H1 (cell line): ENCODE measurements around the gene SLC24A3.

Experiments used
- POLR2A ChIP-seq, 2 experiments: IDR thresholded peaks; 1 replicate in 1 of 2; 2 replicates in 1 of 2; pipeline ENCODE4 v1.6.1; 2011; ENCODE audit warnings: low read depth in 2 of 2, low read length in 2 of 2, mild to moderate bottlenecking in 2 of 2; ENCODE audit errors: control extremely low read depth in 1 of 2
- SP1 ChIP-seq: IDR thresholded peaks from 2 replicates; pipeline ENCODE4 v1.6.1; 2011; ENCODE audit warnings: low read depth, low read length
- SP2 ChIP-seq: IDR thresholded peaks from 2 replicates; pipeline ENCODE4 v1.6.1; 2012; ENCODE audit warnings: mild to moderate bottlenecking, low read length, inconsistent platforms
- TF ChIP-seq, protein P1 (sequence below), 3 experiments: IDR thresholded peaks; 1 replicate in 2 of 3; 2 replicates in 1 of 3; pipeline versions ENCODE4 v1.5.1 to v1.6.1; 2011; ENCODE audit warnings: low read length in 3 of 3, mild to moderate bottlenecking in 3 of 3, inconsistent platforms in 2 of 3, low read depth in 1 of 3, moderate library complexity in 1 of 3; ENCODE audit not compliant: insufficient read depth in 1 of 3; ENCODE audit errors: control extremely low read depth in 1 of 3

DNA sequence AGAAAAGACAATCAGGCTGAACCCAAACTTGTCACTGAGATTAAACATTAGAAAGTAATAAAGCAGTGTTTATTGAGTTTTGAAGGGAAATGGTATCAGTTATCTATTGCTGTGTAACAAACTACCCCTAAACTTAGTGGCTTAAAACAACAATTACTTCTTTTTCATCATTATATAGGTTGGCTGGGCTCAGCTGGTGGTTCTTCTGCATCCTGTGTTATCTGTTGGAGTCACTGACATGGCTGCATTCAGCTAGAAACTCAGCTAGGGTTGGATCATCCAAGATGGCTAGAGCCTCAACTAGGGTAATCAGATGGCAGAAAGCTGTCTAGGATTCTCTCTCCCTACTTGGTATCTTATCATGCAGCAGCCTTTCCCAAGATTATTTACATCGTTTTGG is 533.1 kb downstream of the SLC24A3 start:
- TF ChIP-seq SP1 (no peak), SP2 (no peak), POLR2A (IDR thresholded peaks at IDR 0.05; ENCODE audit: control extremely low read depth in 1 of 2, low read depth in 2 of 2, low read length in 2 of 2) (no peak)
- TF ChIP-seq, protein P1, sequence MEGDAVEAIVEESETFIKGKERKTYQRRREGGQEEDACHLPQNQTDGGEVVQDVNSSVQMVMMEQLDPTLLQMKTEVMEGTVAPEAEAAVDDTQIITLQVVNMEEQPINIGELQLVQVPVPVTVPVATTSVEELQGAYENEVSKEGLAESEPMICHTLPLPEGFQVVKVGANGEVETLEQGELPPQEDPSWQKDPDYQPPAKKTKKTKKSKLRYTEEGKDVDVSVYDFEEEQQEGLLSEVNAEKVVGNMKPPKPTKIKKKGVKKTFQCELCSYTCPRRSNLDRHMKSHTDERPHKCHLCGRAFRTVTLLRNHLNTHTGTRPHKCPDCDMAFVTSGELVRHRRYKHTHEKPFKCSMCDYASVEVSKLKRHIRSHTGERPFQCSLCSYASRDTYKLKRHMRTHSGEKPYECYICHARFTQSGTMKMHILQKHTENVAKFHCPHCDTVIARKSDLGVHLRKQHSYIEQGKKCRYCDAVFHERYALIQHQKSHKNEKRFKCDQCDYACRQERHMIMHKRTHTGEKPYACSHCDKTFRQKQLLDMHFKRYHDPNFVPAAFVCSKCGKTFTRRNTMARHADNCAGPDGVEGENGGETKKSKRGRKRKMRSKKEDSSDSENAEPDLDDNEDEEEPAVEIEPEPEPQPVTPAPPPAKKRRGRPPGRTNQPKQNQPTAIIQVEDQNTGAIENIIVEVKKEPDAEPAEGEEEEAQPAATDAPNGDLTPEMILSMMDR (IDR thresholded peaks at IDR 0.05; ENCODE audit: control extremely low read depth in 1 of 3, insufficient read depth in 1 of 3, low read depth in 1 of 3, low read length in 3 of 3) = no peak
